Panc1 (cell line): ENCODE data around the gene TNFRSF1B. TPM values are rescaled to one million over a fixed set of nuclear protein-coding genes. Genes with fewer than 3 reads are reported as not detected.

Experiments used
- ATAC-seq: fragments of 200-7000 bp; cut with Tn5 transposase; 2 replicates; pipeline ENCODE4 v1.9.1; 2020; ENCODE audit warnings: mild to moderate bottlenecking, moderate library complexity
- BruUV-seq: library from RNA; stranded (reverse); fragments of 400-500 nt; replicated peaks from 2 replicates; lab custom pipeline; 2021; lab: Mats Ljungman, UMichigan
- CTCF ChIA-PET: fragments of 300-600 bp; sonication (Branson Sonifier 250); formaldehyde crosslinking; loops from one replicate; lab custom pipeline; 2022; ENCODE audit warnings: antibody characterized with exemption; lab: Charles Lee
- POLR2A ChIA-PET: fragments of 300-600 bp; sonication (Branson Sonifier 250); formaldehyde crosslinking; loops from one replicate; lab custom pipeline; 2022; ENCODE audit warnings: antibody characterized with exemption; lab: Charles Lee
- DNase-seq: peaks from one replicate; pipeline ENCODE4 v3.0.0-alpha.2; 2010; ENCODE audit warnings: low read depth, low spot score
- H3K27ac ChIP-seq: 2 replicates; pipeline ENCODE4 v1.5.1; 2011; ENCODE audit warnings: mild to moderate bottlenecking, low read length, inconsistent platforms
- H3K27me3 ChIP-seq: fragments of 200-500 bp; sonication (Bioruptor generic); 2 replicates; pipeline ENCODE4 v1.6.0; 2014; ENCODE audit warnings: low read length, inconsistent platforms; ENCODE audit not compliant: control insufficient read depth, insufficient read depth
- H3K36me3 ChIP-seq: fragments of 200-500 bp; sonication (Bioruptor generic); 2 replicates; pipeline ENCODE4 v1.5.1; 2014; ENCODE audit warnings: inconsistent platforms, mild to moderate bottlenecking, low read length, moderate library complexity; ENCODE audit not compliant: control insufficient read depth, insufficient read depth
- H3K4me1 ChIP-seq: 2 replicates; pipeline ENCODE4 v1.5.1; 2011; ENCODE audit warnings: inconsistent platforms, mild to moderate bottlenecking, low read length, moderate library complexity; ENCODE audit not compliant: control insufficient read depth, insufficient read depth
- H3K4me3 ChIP-seq, 2 experiments: 2 replicates each; pipeline ENCODE4 v1.5.1; 2011 to 2012; ENCODE audit warnings: low read depth in 2 of 2, low read length in 2 of 2, mild to moderate bottlenecking in 2 of 2, inconsistent platforms in 1 of 2, moderate library complexity in 1 of 2
- H3K9me3 ChIP-seq: fragments of 200-500 bp; sonication (Bioruptor generic); 2 replicates; pipeline ENCODE4 v1.5.1; 2014; ENCODE audit warnings: low read depth, mild to moderate bottlenecking, inconsistent platforms, low read length, moderate library complexity; ENCODE audit not compliant: control insufficient read depth, insufficient read depth
- POLR2AphosphoS5 ChIP-seq: IDR thresholded peaks from 2 replicates; pipeline ENCODE4 v1.6.1; 2012; ENCODE audit warnings: mild to moderate bottlenecking, low read depth, low read length, moderate library complexity
- SIN3A ChIP-seq: IDR thresholded peaks from 2 replicates; pipeline ENCODE4 v1.6.1; 2012; ENCODE audit warnings: low read depth, mild to moderate bottlenecking, low read length, moderate library complexity, borderline replicate concordance; ENCODE audit not compliant: insufficient read depth
- TCF7L2 ChIP-seq: IDR thresholded peaks from 2 replicates; pipeline ENCODE4 v1.6.1; 2011; ENCODE audit warnings: mild to moderate bottlenecking, low read depth, low read length, inconsistent platforms
- in situ Hi-C: cut with HindIII; loops from 2 replicates; pipeline ENCODE4 v1.10.0; 2016; ENCODE audit warnings: low sequenced_read_pairs, low pct_unique_long_range_greater_than_20kb
- intact Hi-C: fragments of 100-400 bp; cut with micrococcal nuclease; formaldehyde crosslinking; loops from one replicate; pipeline ENCODE4 v1.10.0; 2022; ENCODE audit not compliant: unreplicated experiment
- total RNA-seq: library from RNA; stranded (reverse); gene quantifications from one replicate; pipeline ENCODE4 v1.2.1, GENCODE V29; 2021; ENCODE audit not compliant: unreplicated experiment
- TF ChIP-seq, protein P1 (sequence below), 2 experiments: IDR thresholded peaks; 2 replicates each; pipeline ENCODE4 v1.6.1; 2011 to 2012; ENCODE audit warnings: low read depth in 2 of 2, control low read depth in 1 of 2, low read length in 1 of 2, mild to moderate bottlenecking in 1 of 2, moderate library complexity in 1 of 2; ENCODE audit not compliant: insufficient read depth in 1 of 2
- TF ChIP-seq, protein P2 (sequence below): fragments of 450-650 bp; IDR thresholded peaks from 2 replicates; pipeline ENCODE4 v1.5.1; 2017; ENCODE audit warnings: mild to moderate bottlenecking

Gene TNFRSF1B
- total RNA-seq, 1 experiment from 2014 or later, result 18.8 TPM

DNA sequence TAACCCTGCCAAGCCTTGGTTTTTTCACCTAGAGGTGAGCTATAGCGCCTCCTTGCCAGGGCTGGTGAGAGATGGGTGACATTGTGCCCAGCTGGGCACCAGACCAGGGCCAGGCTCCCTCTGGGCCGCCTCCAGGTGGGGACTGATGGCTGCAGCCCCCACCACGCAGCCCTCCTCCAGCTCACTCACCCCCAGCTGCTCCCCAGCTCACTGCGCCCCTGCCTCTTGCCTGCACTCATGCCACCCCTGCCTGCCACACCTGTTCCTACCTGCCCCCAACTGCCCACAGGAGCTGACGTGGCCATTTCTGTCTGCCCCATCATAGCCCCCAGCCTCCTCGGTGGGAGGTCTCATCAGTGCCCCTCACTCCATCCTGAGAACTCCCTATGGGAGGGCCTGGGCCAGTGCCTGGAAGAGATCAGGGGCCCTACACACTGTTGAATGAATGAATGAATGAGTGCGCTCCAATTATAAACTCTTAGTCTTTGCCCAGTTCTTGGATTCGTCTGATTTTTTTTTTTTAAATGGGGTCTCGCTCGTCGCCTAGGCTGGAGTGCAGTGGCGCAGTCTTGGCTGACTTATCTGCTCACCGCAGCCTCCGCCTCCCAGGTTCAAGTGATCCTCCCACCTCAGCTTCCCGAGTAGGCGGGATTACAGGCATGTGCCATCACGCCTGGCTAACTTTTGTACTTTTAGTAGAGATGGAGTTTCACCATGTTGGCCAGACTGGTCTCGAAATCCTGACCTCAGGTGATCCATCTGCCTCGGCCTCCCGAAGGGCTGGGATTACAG lies 36.6 kb downstream of the TNFRSF1B start:
- TF ChIP-seq TCF7L2, result no peak
- TF ChIP-seq, protein P1, sequence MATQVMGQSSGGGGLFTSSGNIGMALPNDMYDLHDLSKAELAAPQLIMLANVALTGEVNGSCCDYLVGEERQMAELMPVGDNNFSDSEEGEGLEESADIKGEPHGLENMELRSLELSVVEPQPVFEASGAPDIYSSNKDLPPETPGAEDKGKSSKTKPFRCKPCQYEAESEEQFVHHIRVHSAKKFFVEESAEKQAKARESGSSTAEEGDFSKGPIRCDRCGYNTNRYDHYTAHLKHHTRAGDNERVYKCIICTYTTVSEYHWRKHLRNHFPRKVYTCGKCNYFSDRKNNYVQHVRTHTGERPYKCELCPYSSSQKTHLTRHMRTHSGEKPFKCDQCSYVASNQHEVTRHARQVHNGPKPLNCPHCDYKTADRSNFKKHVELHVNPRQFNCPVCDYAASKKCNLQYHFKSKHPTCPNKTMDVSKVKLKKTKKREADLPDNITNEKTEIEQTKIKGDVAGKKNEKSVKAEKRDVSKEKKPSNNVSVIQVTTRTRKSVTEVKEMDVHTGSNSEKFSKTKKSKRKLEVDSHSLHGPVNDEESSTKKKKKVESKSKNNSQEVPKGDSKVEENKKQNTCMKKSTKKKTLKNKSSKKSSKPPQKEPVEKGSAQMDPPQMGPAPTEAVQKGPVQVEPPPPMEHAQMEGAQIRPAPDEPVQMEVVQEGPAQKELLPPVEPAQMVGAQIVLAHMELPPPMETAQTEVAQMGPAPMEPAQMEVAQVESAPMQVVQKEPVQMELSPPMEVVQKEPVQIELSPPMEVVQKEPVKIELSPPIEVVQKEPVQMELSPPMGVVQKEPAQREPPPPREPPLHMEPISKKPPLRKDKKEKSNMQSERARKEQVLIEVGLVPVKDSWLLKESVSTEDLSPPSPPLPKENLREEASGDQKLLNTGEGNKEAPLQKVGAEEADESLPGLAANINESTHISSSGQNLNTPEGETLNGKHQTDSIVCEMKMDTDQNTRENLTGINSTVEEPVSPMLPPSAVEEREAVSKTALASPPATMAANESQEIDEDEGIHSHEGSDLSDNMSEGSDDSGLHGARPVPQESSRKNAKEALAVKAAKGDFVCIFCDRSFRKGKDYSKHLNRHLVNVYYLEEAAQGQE (IDR thresholded peaks at IDR 0.05; ENCODE audit: insufficient read depth in 1 of 2, low read depth in 2 of 2, low read length in 1 of 2), result no peak
- TF ChIP-seq, protein P2, sequence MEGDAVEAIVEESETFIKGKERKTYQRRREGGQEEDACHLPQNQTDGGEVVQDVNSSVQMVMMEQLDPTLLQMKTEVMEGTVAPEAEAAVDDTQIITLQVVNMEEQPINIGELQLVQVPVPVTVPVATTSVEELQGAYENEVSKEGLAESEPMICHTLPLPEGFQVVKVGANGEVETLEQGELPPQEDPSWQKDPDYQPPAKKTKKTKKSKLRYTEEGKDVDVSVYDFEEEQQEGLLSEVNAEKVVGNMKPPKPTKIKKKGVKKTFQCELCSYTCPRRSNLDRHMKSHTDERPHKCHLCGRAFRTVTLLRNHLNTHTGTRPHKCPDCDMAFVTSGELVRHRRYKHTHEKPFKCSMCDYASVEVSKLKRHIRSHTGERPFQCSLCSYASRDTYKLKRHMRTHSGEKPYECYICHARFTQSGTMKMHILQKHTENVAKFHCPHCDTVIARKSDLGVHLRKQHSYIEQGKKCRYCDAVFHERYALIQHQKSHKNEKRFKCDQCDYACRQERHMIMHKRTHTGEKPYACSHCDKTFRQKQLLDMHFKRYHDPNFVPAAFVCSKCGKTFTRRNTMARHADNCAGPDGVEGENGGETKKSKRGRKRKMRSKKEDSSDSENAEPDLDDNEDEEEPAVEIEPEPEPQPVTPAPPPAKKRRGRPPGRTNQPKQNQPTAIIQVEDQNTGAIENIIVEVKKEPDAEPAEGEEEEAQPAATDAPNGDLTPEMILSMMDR, result no peak
- TF ChIP-seq SIN3A, result no peak
- TF ChIP-seq POLR2AphosphoS5, result no peak
- no peaks in the 10 kb centered on the region for H3K27me3 ChIP-seq
- ChIA-PET POLR2A (no interaction called here), CTCF (interaction anchor here (0.7 kb wide), 1 partner anchor 79 kb away, joined by 3 read pairs; no protein-coding TSS in a partner anchor)
- no peak for ATAC-seq
- H3K36me3 ChIP-seq, result no peaks in the 10 kb centered on the region
- intact Hi-C loops, result no loop called here
- H3K27ac ChIP-seq, result no peak overlapping the region
- no peak for DNase-seq
- in situ Hi-C loops, result no loop called here
- BruUV-seq, result no TSS peak
- H3K4me1 ChIP-seq, result peaks cover 8% of the 10 kb centered on the region; the same call in 1 of the 2 replicates
- no peak overlapping the region for H3K4me3 ChIP-seq
- H3K9me3 ChIP-seq, result no peaks in the 10 kb centered on the region

- no peaks in the 10 kb centered on the region for H3K36me3 ChIP-seq
- ChIA-PET CTCF (no interaction called here), POLR2A (no interaction called here)
- in situ Hi-C loops (no loop called here), intact Hi-C loops (no loop called here)
- no peak overlapping the region for H3K4me3 ChIP-seq
- peaks cover 8% of the 10 kb centered on the region; the same call in 1 of the 2 replicates for H3K4me1 ChIP-seq
- TF ChIP-seq, protein P1 (IDR thresholded peaks at IDR 0.05; ENCODE audit: insufficient read depth in 1 of 2, low read depth in 2 of 2, low read length in 1 of 2), result no peak
- no peak for TF ChIP-seq SIN3A
- no peak for TF ChIP-seq TCF7L2
- TF ChIP-seq, protein P2, result no peak
- TF ChIP-seq POLR2AphosphoS5, result no peak
- H3K9me3 ChIP-seq, result no peaks in the 10 kb centered on the region
- no peak overlapping the region for H3K27ac ChIP-seq
- DNase-seq (no peak), ATAC-seq (no peak)
- H3K27me3 ChIP-seq, result no peaks in the 10 kb centered on the region
- no TSS peak for BruUV-seq
Measured at GRCh38 chr1:12204140-12204539, 37.3 kb downstream of the TNFRSF1B start.
